ENCODE results near the gene MAPKAPK2. TPM values are rescaled to one million over a fixed set of nuclear protein-coding genes. Genes with fewer than 3 reads are reported as not detected.

MAPKAPK2 gene
- total and polyA plus RNA-seq, 2 donors (not counting 1 experiment from before 2014, with no cell fraction given): 60.3 to 85.8 TPM

DNA sequence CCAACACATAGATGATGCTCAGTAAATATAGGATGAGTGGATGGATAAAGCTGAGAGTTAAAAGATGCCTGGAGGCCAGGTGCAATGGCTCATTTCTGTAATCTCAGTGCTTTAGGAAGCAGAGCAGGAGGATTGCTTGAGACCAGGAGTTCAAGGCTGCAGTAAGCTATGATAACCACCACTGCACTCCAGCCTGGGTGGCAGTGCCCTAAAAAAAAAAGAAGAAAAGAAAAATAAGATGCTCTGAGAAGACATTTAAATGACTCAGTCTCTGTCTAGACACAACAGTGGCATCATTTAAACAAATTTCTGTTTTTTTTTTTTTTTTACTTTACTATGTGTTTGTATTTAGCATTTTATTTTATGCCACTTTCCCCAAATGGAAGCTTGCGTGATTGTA lies 60.6 kb downstream of the MAPKAPK2 start:
- intact Hi-C loops (cut with micrococcal nuclease): no loop called here
- ChIA-PET CTCF (interaction anchor here (0.7 to 2.1 kb wide), 5 partner anchors 10 to 237 kb away, joined by 3 to 9 read pairs (median 4); no protein-coding TSS in a partner anchor), POLR2A (interaction anchor here (0.7 to 1.2 kb wide), 3 partner anchors 56 to 274 kb away, joined by 3 to 4 read pairs (median 4); no protein-coding TSS in a partner anchor)
- no peaks in the 10 kb centered on the region for H3K79me2 ChIP-seq (ENCODE audit: control insufficient read depth, insufficient read depth, low read length)
- no peak overlapping the region for H3K4me3 ChIP-seq (ENCODE audit: control extremely low read depth in 1 of 5, extremely low read depth in 1 of 5, insufficient read depth in 1 of 5, low read depth in 2 of 5, low read length in 4 of 5)
- H2AFZ ChIP-seq (ENCODE audit: insufficient read depth, low read depth, low read length, poor library complexity, severe bottlenecking): no peak overlapping the region
- TF ChIP-seq, protein P1, sequence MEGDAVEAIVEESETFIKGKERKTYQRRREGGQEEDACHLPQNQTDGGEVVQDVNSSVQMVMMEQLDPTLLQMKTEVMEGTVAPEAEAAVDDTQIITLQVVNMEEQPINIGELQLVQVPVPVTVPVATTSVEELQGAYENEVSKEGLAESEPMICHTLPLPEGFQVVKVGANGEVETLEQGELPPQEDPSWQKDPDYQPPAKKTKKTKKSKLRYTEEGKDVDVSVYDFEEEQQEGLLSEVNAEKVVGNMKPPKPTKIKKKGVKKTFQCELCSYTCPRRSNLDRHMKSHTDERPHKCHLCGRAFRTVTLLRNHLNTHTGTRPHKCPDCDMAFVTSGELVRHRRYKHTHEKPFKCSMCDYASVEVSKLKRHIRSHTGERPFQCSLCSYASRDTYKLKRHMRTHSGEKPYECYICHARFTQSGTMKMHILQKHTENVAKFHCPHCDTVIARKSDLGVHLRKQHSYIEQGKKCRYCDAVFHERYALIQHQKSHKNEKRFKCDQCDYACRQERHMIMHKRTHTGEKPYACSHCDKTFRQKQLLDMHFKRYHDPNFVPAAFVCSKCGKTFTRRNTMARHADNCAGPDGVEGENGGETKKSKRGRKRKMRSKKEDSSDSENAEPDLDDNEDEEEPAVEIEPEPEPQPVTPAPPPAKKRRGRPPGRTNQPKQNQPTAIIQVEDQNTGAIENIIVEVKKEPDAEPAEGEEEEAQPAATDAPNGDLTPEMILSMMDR (IDR thresholded peaks at IDR 0.05): no peak
- no peak for TF ChIP-seq EZH2 (IDR thresholded peaks at IDR 0.05; ENCODE audit: borderline replicate concordance, insufficient read depth, low read depth, low read length, poor library complexity, severe bottlenecking)
- ATAC-seq (ENCODE audit: low read depth) (no peak), DNase-seq (no peak)
- Mint-ChIP-seq H3K9me3 (ENCODE audit: insufficient read depth) (no peaks in the 10 kb centered on the region), H3K4me3 (no peak overlapping the region), H3K27ac (peak overlapping the region; percentile 10), H3K4me1 (peaks cover 37% of the 10 kb centered on the region), H3K27me3 (no peaks in the 10 kb centered on the region)
- H4K20me1 ChIP-seq (ENCODE audit: control insufficient read depth, insufficient read depth, low read length, poor library complexity, severe bottlenecking): no peaks in the 10 kb centered on the region
- H3K9me3 ChIP-seq (ENCODE audit: control extremely low read depth in 1 of 3, control insufficient read depth in 2 of 3, insufficient read depth in 1 of 3, low read length in 2 of 3): no peaks in the 10 kb centered on the region
- no peak overlapping the region for H3K9ac ChIP-seq (ENCODE audit: low read length)
- no peak overlapping the region for H3K4me2 ChIP-seq (replicated peaks; ENCODE audit: low read depth, low read length, poor library complexity, severe bottlenecking)
- no peaks in the 10 kb centered on the region for H3K36me3 ChIP-seq (replicated peaks in 1 of 2; ENCODE audit: control extremely low read depth in 1 of 2, control insufficient read depth in 1 of 2, extremely low read depth in 1 of 2, insufficient read depth in 2 of 2, low read length in 1 of 2)
- H3K27me3 ChIP-seq (replicated peaks in 1 of 4; ENCODE audit: control extremely low read depth in 1 of 4, control insufficient read depth in 3 of 4, insufficient read depth in 4 of 4, low read length in 3 of 4): no peaks in the 10 kb centered on the region
- H3K4me1 ChIP-seq (ENCODE audit: control insufficient read depth in 2 of 2, insufficient read depth in 2 of 2, low read length in 2 of 2): peaks cover 10 to 20% of the 10 kb centered on the region in 2 donors
- H3K27ac ChIP-seq (ENCODE audit: low read length in 2 of 2): no peak overlapping the region
- WGBS (ENCODE audit: insufficient coverage): no CpG with 5 or more reads among the region's 1 CpG

DNA sequence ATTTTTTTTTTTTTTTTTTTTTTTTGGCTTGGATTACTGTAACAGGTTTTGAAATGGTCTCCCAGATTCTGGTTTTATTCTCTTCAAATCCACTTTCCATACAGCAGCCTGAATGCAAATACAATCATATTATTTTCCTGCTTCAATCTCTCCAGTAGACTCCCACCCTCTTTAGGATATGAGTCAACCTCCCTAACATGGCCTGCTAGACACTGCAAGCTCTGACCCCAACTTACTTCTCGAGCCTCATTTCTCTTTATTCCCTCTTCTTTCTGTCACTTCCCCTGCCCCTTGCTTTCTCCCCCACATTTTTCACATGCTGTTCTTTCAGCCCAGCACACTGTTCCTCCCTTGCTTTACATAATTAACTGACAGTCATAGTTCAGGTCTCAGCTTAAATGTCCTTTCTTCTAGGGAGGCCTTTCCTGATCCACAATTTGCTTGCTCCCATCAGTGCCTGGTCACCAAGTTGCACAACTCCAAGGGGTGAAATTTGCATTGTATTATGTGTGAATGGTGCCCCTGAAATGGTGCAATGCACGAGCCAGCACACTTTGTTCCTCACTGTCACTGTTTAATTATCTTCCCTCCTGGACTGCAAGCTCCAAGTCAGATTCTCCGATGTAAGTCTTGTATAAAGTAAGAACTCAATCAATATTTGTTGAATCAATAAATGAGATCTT lies 63.8 kb downstream of the MAPKAPK2 start:
- Mint-ChIP-seq H3K27me3 (no peaks in the 10 kb centered on the region), H3K4me3 (no peak overlapping the region), H3K4me1 (peaks cover 8% of the 10 kb centered on the region), H3K9me3 (ENCODE audit: insufficient read depth) (no peaks in the 10 kb centered on the region), H3K27ac (no peak overlapping the region)
- no peaks in the 10 kb centered on the region for H3K36me3 ChIP-seq (replicated peaks in 1 of 2; ENCODE audit: control extremely low read depth in 1 of 2, control insufficient read depth in 1 of 2, extremely low read depth in 1 of 2, insufficient read depth in 2 of 2, low read length in 1 of 2)
- no peak overlapping the region for H3K4me2 ChIP-seq (replicated peaks; ENCODE audit: low read depth, low read length, poor library complexity, severe bottlenecking)
- H4K20me1 ChIP-seq (ENCODE audit: control insufficient read depth, insufficient read depth, low read length, poor library complexity, severe bottlenecking): no peaks in the 10 kb centered on the region
- ATAC-seq (ENCODE audit: low read depth): no peak
- H3K9ac ChIP-seq (ENCODE audit: low read length): no peak overlapping the region
- DNase-seq: no peak
- ChIA-PET CTCF (interaction anchor here (1.1 to 3.1 kb wide), 5 partner anchors 11 to 233 kb away, joined by 3 to 13 read pairs (median 4); no protein-coding TSS in a partner anchor), POLR2A (interaction anchor here (0.6 kb wide), 1 partner anchor 49 kb away, joined by 3 read pairs; no protein-coding TSS in a partner anchor)
- intact Hi-C loops (cut with micrococcal nuclease): no loop called here
- H3K4me3 ChIP-seq (ENCODE audit: control extremely low read depth in 1 of 5, extremely low read depth in 1 of 5, insufficient read depth in 1 of 5, low read depth in 2 of 5, low read length in 4 of 5): no peak overlapping the region
- no peak overlapping the region for H2AFZ ChIP-seq (ENCODE audit: insufficient read depth, low read depth, low read length, poor library complexity, severe bottlenecking)
- no peaks in the 10 kb centered on the region for H3K79me2 ChIP-seq (ENCODE audit: control insufficient read depth, insufficient read depth, low read length)
- H3K9me3 ChIP-seq (ENCODE audit: control extremely low read depth in 1 of 3, control insufficient read depth in 2 of 3, insufficient read depth in 1 of 3, low read length in 2 of 3): no peaks in the 10 kb centered on the region
- TF ChIP-seq, protein P1 (IDR thresholded peaks at IDR 0.05): no peak
- TF ChIP-seq EZH2 (IDR thresholded peaks at IDR 0.05; ENCODE audit: borderline replicate concordance, insufficient read depth, low read depth, low read length, poor library complexity, severe bottlenecking): no peak
- H3K27me3 ChIP-seq (replicated peaks in 1 of 4; ENCODE audit: control extremely low read depth in 1 of 4, control insufficient read depth in 3 of 4, insufficient read depth in 4 of 4, low read length in 3 of 4): no peaks in the 10 kb centered on the region
- 89% methylated on average over 1 of the region's 3 CpGs for WGBS (ENCODE audit: insufficient coverage)
- no peak overlapping the region for H3K27ac ChIP-seq (ENCODE audit: low read length in 2 of 2)
- H3K4me1 ChIP-seq (ENCODE audit: control insufficient read depth in 2 of 2, insufficient read depth in 2 of 2, low read length in 2 of 2): no peaks in the 10 kb centered on the region
